ENCODE results near the gene JAK1. TPM values are rescaled to one million over a fixed set of nuclear protein-coding genes. Genes with fewer than 3 reads are reported as not detected.

Gene JAK1
- total and polyA plus RNA-seq, 2 experiments from 2014 or later = 8.0 to 19.5 TPM

DNA sequence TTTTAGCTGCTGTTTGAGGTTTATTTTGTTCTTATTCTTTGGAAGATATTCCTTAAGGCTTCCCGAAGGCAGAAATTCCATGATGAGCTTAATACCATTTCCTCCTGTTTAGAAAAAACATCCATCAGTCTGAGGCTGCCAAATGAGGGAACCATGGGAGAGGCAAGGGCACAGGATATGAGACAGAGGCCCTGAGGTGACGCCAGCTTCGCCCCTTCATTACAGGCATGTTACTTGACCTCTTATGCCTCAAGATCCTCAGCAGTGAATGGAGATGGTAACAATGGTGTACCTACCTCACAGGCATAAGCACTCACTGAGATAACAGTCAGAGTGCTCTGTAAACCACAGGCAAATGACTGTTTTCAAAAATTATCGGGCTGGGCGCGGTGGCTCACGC lies 127.9 kb downstream of the JAK1 start (continued):
- TF ChIP-seq, protein P1, sequence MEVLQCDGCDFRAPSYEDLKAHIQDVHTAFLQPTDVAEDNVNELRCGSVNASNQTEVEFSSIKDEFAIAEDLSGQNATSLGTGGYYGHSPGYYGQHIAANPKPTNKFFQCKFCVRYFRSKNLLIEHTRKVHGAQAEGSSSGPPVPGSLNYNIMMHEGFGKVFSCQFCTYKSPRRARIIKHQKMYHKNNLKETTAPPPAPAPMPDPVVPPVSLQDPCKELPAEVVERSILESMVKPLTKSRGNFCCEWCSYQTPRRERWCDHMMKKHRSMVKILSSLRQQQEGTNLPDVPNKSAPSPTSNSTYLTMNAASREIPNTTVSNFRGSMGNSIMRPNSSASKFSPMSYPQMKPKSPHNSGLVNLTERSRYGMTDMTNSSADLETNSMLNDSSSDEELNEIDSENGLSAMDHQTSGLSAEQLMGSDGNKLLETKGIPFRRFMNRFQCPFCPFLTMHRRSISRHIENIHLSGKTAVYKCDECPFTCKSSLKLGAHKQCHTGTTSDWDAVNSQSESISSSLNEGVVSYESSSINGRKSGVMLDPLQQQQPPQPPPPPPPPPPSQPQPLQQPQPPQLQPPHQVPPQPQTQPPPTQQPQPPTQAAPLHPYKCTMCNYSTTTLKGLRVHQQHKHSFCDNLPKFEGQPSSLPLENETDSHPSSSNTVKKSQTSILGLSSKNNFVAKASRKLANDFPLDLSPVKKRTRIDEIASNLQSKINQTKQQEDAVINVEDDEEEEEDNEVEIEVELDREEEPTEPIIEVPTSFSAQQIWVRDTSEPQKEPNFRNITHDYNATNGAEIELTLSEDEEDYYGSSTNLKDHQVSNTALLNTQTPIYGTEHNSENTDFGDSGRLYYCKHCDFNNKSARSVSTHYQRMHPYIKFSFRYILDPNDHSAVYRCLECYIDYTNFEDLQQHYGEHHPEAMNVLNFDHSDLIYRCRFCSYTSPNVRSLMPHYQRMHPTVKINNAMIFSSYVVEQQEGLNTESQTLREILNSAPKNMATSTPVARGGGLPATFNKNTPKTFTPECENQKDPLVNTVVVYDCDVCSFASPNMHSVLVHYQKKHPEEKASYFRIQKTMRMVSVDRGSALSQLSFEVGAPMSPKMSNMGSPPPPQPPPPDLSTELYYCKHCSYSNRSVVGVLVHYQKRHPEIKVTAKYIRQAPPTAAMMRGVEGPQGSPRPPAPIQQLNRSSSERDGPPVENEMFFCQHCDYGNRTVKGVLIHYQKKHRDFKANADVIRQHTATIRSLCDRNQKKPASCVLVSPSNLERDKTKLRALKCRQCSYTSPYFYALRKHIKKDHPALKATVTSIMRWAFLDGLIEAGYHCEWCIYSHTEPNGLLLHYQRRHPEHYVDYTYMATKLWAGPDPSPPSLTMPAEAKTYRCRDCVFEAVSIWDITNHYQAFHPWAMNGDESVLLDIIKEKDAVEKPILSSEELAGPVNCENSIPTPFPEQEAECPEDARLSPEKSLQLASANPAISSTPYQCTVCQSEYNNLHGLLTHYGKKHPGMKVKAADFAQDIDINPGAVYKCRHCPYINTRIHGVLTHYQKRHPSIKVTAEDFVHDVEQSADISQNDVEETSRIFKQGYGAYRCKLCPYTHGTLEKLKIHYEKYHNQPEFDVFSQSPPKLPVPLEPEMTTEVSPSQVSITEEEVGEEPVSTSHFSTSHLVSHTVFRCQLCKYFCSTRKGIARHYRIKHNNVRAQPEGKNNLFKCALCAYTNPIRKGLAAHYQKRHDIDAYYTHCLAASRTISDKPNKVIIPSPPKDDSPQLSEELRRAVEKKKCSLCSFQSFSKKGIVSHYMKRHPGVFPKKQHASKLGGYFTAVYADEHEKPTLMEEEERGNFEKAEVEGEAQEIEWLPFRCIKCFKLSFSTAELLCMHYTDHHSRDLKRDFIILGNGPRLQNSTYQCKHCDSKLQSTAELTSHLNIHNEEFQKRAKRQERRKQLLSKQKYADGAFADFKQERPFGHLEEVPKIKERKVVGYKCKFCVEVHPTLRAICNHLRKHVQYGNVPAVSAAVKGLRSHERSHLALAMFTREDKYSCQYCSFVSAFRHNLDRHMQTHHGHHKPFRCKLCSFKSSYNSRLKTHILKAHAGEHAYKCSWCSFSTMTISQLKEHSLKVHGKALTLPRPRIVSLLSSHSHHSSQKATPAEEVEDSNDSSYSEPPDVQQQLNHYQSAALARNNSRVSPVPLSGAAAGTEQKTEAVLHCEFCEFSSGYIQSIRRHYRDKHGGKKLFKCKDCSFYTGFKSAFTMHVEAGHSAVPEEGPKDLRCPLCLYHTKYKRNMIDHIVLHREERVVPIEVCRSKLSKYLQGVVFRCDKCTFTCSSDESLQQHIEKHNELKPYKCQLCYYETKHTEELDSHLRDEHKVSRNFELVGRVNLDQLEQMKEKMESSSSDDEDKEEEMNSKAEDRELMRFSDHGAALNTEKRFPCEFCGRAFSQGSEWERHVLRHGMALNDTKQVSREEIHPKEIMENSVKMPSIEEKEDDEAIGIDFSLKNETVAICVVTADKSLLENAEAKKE (CRISPR knock-in tag; IDR thresholded peaks at IDR 0.05) = no peak

DNA sequence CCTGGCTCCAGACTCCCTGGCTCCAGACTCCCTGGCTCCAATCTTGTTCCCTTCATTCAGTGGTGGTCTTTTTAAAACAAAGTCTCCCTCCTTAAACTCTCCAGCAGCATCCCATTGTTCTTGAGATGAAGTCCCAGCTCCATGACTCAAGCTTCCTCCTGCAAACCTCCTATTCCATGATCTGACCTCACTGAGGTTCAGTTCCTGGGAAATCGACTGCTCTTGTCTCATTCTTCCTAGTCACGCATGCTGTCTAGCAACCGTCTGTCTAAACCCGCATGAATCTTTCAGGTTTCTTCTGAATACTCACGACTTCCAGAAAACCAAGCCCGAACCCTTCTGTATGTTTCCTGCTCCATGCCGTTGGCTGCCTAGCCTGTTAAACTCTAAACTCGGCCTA lies 129.5 kb downstream of the JAK1 start:
- Histone ChIP-seq H3K27me3 (ENCODE audit: insufficient read depth) (no peaks in the 10 kb centered on the region), H3F3A (replicated peaks; ENCODE audit: low read depth) (no peaks in the 10 kb centered on the region), H3K4me3 (no peak overlapping the region), H4K20me1 (replicated peaks; ENCODE audit: insufficient read depth) (no peaks in the 10 kb centered on the region), H3K9me2 (ENCODE audit: insufficient read depth) (no peaks in the 10 kb centered on the region), H3K79me2 (replicated peaks; ENCODE audit: insufficient read depth) (no peaks in the 10 kb centered on the region), H3K4me2 (no peak overlapping the region), H2AFZ (no peak overlapping the region), H3K36me3 (ENCODE audit: insufficient read depth) (no peaks in the 10 kb centered on the region; the same call in none of the 2 replicates), H3K4me1 (ENCODE audit: insufficient read depth) (no peaks in the 10 kb centered on the region), H3K27ac (ENCODE audit: low read depth) (no peak overlapping the region)
- DNase-seq (ENCODE audit: low spot score) (no peak), ATAC-seq (no peak)
- no peaks in the 10 kb centered on the region for H3K9me3 Mint-ChIP-seq
- no peak overlapping the region for H3K4me3 Mint-ChIP-seq
- no peak overlapping the region for H3K27ac Mint-ChIP-seq
- H3K4me1 Mint-ChIP-seq = peaks cover 8% of the 10 kb centered on the region; the same call in 2 of the 3 replicates
- H3K36me3 Mint-ChIP-seq (ENCODE audit: low read depth) = peaks cover 15% of the 10 kb centered on the region
- no peaks in the 10 kb centered on the region for H3K27me3 Mint-ChIP-seq (ENCODE audit: insufficient read depth, low read depth, poor library complexity)
- no peak for TF ChIP-seq CREB1 (CRISPR knock-in tag; IDR thresholded peaks at IDR 0.05; ENCODE audit: low read depth)
- no peak for TF ChIP-seq EZH2phosphoT487 (IDR thresholded peaks at IDR 0.05; ENCODE audit: unreplicated experiment)
- no peak for TF ChIP-seq STAT1 (IDR thresholded peaks at IDR 0.05; ENCODE audit: unreplicated experiment)
- no peak for TF ChIP-seq ZNF114 (CRISPR knock-in tag; IDR thresholded peaks at IDR 0.05)
- no peak for TF ChIP-seq EZH2 (IDR thresholded peaks at IDR 0.05; ENCODE audit: low read depth, unreplicated experiment)
- no peak for TF ChIP-seq JUNB (IDR thresholded peaks at IDR 0.05; ENCODE audit: unreplicated experiment)
- no peak for TF ChIP-seq NANOG (IDR thresholded peaks at IDR 0.05; ENCODE audit: borderline replicate concordance)
- TF ChIP-seq, protein P2, sequence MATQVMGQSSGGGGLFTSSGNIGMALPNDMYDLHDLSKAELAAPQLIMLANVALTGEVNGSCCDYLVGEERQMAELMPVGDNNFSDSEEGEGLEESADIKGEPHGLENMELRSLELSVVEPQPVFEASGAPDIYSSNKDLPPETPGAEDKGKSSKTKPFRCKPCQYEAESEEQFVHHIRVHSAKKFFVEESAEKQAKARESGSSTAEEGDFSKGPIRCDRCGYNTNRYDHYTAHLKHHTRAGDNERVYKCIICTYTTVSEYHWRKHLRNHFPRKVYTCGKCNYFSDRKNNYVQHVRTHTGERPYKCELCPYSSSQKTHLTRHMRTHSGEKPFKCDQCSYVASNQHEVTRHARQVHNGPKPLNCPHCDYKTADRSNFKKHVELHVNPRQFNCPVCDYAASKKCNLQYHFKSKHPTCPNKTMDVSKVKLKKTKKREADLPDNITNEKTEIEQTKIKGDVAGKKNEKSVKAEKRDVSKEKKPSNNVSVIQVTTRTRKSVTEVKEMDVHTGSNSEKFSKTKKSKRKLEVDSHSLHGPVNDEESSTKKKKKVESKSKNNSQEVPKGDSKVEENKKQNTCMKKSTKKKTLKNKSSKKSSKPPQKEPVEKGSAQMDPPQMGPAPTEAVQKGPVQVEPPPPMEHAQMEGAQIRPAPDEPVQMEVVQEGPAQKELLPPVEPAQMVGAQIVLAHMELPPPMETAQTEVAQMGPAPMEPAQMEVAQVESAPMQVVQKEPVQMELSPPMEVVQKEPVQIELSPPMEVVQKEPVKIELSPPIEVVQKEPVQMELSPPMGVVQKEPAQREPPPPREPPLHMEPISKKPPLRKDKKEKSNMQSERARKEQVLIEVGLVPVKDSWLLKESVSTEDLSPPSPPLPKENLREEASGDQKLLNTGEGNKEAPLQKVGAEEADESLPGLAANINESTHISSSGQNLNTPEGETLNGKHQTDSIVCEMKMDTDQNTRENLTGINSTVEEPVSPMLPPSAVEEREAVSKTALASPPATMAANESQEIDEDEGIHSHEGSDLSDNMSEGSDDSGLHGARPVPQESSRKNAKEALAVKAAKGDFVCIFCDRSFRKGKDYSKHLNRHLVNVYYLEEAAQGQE (IDR thresholded peaks at IDR 0.05; ENCODE audit: unreplicated experiment) = no peak
- TF ChIP-seq, protein P3, sequence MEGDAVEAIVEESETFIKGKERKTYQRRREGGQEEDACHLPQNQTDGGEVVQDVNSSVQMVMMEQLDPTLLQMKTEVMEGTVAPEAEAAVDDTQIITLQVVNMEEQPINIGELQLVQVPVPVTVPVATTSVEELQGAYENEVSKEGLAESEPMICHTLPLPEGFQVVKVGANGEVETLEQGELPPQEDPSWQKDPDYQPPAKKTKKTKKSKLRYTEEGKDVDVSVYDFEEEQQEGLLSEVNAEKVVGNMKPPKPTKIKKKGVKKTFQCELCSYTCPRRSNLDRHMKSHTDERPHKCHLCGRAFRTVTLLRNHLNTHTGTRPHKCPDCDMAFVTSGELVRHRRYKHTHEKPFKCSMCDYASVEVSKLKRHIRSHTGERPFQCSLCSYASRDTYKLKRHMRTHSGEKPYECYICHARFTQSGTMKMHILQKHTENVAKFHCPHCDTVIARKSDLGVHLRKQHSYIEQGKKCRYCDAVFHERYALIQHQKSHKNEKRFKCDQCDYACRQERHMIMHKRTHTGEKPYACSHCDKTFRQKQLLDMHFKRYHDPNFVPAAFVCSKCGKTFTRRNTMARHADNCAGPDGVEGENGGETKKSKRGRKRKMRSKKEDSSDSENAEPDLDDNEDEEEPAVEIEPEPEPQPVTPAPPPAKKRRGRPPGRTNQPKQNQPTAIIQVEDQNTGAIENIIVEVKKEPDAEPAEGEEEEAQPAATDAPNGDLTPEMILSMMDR (conservative IDR thresholded peaks at IDR 0.05; ENCODE audit: low read depth in 2 of 2) = no peak

All from GM23338 (cell line).